Measurements from ENCODE around the gene SLC18B1. TPM values are rescaled to one million over a fixed set of nuclear protein-coding genes. Genes with fewer than 3 reads are reported as not detected.

SLC18B1 gene
- polyA plus RNA-seq, 1 of the 3 experiments (the other 2 are of a cell fraction), result 1.2 TPM

- TF ChIP-seq IRF3 (IDR thresholded peaks at IDR 0.05; ENCODE audit: low read depth, low read length) (no peak), RFX5 (IDR thresholded peaks at IDR 0.05; ENCODE audit: low read length) (no peak), RAD21 (IDR thresholded peaks at IDR 0.05; ENCODE audit: low read length) (no peak), FOSL2 (IDR thresholded peaks at IDR 0.05; ENCODE audit: borderline replicate concordance, low read depth) (no peak), SIN3A (IDR thresholded peaks at IDR 0.05; ENCODE audit: borderline replicate concordance, low read depth, low read length) (no peak), JUND (IDR thresholded peaks at IDR 0.05) (no peak), TEAD4 (IDR thresholded peaks at IDR 0.05; ENCODE audit: borderline replicate concordance, insufficient read depth) (no peak)
- TF ChIP-seq, protein P1, sequence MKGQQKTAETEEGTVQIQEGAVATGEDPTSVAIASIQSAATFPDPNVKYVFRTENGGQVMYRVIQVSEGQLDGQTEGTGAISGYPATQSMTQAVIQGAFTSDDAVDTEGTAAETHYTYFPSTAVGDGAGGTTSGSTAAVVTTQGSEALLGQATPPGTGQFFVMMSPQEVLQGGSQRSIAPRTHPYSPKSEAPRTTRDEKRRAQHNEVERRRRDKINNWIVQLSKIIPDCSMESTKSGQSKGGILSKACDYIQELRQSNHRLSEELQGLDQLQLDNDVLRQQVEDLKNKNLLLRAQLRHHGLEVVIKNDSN (IDR thresholded peaks at IDR 0.05; ENCODE audit: borderline replicate concordance, low read depth), result no peak
Observed at GRCh38 chr6:132760256-132760655, 38.2 kb downstream of the SLC18B1 start (continued).

- CTCF ChIA-PET, result no interaction called here
- no peaks in the 10 kb centered on the region for H3K9me3 ChIP-seq
- H3K9me2 ChIP-seq, result no peaks in the 10 kb centered on the region
- no peaks in the 10 kb centered on the region for H3K79me2 ChIP-seq (ENCODE audit: insufficient read depth)
- TF ChIP-seq, protein P2, sequence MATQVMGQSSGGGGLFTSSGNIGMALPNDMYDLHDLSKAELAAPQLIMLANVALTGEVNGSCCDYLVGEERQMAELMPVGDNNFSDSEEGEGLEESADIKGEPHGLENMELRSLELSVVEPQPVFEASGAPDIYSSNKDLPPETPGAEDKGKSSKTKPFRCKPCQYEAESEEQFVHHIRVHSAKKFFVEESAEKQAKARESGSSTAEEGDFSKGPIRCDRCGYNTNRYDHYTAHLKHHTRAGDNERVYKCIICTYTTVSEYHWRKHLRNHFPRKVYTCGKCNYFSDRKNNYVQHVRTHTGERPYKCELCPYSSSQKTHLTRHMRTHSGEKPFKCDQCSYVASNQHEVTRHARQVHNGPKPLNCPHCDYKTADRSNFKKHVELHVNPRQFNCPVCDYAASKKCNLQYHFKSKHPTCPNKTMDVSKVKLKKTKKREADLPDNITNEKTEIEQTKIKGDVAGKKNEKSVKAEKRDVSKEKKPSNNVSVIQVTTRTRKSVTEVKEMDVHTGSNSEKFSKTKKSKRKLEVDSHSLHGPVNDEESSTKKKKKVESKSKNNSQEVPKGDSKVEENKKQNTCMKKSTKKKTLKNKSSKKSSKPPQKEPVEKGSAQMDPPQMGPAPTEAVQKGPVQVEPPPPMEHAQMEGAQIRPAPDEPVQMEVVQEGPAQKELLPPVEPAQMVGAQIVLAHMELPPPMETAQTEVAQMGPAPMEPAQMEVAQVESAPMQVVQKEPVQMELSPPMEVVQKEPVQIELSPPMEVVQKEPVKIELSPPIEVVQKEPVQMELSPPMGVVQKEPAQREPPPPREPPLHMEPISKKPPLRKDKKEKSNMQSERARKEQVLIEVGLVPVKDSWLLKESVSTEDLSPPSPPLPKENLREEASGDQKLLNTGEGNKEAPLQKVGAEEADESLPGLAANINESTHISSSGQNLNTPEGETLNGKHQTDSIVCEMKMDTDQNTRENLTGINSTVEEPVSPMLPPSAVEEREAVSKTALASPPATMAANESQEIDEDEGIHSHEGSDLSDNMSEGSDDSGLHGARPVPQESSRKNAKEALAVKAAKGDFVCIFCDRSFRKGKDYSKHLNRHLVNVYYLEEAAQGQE (IDR thresholded peaks at IDR 0.05; ENCODE audit: low read depth, low read length), result no peak
- TF ChIP-seq ELF1 (IDR thresholded peaks at IDR 0.05) (no peak), PBX3 (IDR thresholded peaks at IDR 0.05) (no peak), FOXJ3 (CRISPR knock-in tag; IDR thresholded peaks at IDR 0.05) (no peak), RFX5 (IDR thresholded peaks at IDR 0.05; ENCODE audit: low read length) (no peak), GATA2 (CRISPR knock-in tag; IDR thresholded peaks at IDR 0.05) (no peak), NRF1 (IDR thresholded peaks at IDR 0.05; ENCODE audit: low read depth, low read length) (no peak), CHD2 (IDR thresholded peaks at IDR 0.05; ENCODE audit: low read length, partially characterized antibody) (no peak), MXI1 (IDR thresholded peaks at IDR 0.05; ENCODE audit: low read depth, low read length) (no peak), EZH2phosphoT487 (IDR thresholded peaks at IDR 0.05; ENCODE audit: borderline replicate concordance, low read depth) (no peak), GABPA (IDR thresholded peaks at IDR 0.05; ENCODE audit: low read depth) (no peak), POLR2AphosphoS5 (IDR thresholded peaks at IDR 0.05; ENCODE audit: low read depth, low read length) (no peak)
- TF ChIP-seq, protein P3, sequence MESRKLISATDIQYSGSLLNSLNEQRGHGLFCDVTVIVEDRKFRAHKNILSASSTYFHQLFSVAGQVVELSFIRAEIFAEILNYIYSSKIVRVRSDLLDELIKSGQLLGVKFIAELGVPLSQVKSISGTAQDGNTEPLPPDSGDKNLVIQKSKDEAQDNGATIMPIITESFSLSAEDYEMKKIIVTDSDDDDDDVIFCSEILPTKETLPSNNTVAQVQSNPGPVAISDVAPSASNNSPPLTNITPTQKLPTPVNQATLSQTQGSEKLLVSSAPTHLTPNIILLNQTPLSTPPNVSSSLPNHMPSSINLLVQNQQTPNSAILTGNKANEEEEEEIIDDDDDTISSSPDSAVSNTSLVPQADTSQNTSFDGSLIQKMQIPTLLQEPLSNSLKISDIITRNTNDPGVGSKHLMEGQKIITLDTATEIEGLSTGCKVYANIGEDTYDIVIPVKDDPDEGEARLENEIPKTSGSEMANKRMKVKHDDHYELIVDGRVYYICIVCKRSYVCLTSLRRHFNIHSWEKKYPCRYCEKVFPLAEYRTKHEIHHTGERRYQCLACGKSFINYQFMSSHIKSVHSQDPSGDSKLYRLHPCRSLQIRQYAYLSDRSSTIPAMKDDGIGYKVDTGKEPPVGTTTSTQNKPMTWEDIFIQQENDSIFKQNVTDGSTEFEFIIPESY (IDR thresholded peaks at IDR 0.05; ENCODE audit: borderline replicate concordance, low read depth), result no peak
- TF ChIP-seq, protein P1 (IDR thresholded peaks at IDR 0.05; ENCODE audit: borderline replicate concordance, low read depth), result no peak
- H3K4me2 ChIP-seq, result no peak overlapping the region
- DNase-seq, result no peak
- POLR2A ChIA-PET, result no interaction called here
- H3K36me3 ChIP-seq (replicated peaks in 1 of 2; ENCODE audit: control insufficient read depth in 1 of 2, insufficient read depth in 2 of 2, low read length in 1 of 2), result no peaks in the 10 kb centered on the region
- H3K9ac ChIP-seq, result no peak overlapping the region
- H3F3A ChIP-seq (replicated peaks; ENCODE audit: insufficient read depth), result no peaks in the 10 kb centered on the region
- H3K4me3 ChIP-seq (ENCODE audit: low read depth in 2 of 2, low read length in 1 of 2), result no peak overlapping the region
- H3K27me3 ChIP-seq (ENCODE audit: insufficient read depth), result peaks cover 22% of the 10 kb centered on the region; the same call in 1 of the 2 replicates
- H2AFZ ChIP-seq (ENCODE audit: low read depth), result no peak overlapping the region
- H4K20me1 ChIP-seq (ENCODE audit: insufficient read depth), result no peaks in the 10 kb centered on the region
- no peaks in the 10 kb centered on the region for H3K4me1 ChIP-seq (ENCODE audit: control insufficient read depth in 1 of 2, insufficient read depth in 2 of 2, low read depth in 1 of 2, low read length in 1 of 2)
- no peak overlapping the region for H3K27ac ChIP-seq (ENCODE audit: low read depth in 2 of 2, low read length in 1 of 2)
- WGBS (ENCODE audit: low lambda C conversion rate), result 33% methylated on average over 2 of the region's 2 CpGs
Observed at GRCh38 chr6:132758689-132759088, 39.7 kb downstream of the SLC18B1 start.

Data from SK-N-SH (cell line).